ENCODE data around the gene MYT1. TPM values are rescaled to one million over a fixed set of nuclear protein-coding genes. Genes with fewer than 3 reads are reported as not detected.

The MYT1 gene
- total and polyA plus RNA-seq, 4 donors: under 0.01 to 6.5 (median 0.08) TPM

GRCh38 chr20:64225828-64226598, 61.8 kb downstream of the MYT1 start (continued):
- no peak for TF ChIP-seq MAX (IDR thresholded peaks at IDR 0.05)

DNA sequence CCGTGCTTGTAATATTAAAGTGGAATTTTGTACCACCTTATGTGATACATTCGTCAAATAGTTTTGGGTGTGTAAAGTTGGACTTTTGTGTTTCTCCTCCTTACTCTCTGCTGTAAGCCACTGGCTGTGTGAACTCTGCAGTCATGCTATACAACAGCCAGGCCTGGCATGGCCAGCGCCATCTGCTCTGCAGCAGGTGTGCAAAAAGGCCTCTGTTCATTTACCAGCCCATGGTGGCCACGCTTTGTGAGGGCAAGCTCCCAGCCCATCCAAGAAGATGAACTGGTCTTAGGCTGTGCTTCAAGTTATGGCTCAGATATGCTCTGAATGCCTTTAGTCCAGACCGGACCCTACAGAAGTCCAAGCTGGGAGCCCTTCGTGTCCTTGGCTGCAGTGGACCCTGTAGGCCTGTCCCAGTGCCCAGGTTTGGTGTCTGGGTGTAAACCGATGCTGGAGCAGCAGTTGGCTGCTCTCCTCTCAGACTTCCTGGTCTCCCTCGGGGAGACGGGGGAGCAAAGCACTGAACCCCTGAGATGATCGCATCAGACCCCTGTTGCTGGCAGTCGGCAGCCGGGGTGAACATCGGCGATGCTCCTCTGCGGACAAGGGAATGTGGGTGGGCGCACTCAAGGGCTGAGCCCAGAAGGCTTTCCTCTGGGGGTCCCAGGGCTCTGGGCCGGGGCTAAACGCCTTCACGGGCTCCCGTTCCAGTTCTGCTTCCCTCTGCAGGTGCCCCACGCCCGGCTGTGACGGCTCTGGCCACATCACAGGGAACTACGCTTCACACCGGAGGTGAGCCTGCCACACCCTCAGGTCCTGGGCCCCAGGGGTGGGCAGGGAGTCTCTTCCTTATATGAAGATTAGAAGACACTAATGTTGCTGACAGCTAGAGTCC, 62.7 kb downstream of the MYT1 start:
- H3K9me3 ChIP-seq (ENCODE audit: control insufficient read depth in 4 of 4, low read length in 3 of 4): no peaks in the 10 kb centered on the region
- WGBS: 89% methylated on average over 25 of the region's 25 CpGs
- no peak overlapping the region for H3K27ac ChIP-seq (ENCODE audit: low read depth in 1 of 2, low read length in 2 of 2)
- no peak for DNase-seq (ENCODE audit: low spot score)
- TF ChIP-seq RAD21 (IDR thresholded peaks at IDR 0.05) (no peak), GABPA (IDR thresholded peaks at IDR 0.05 in 1 of 2, conservative IDR thresholded peaks at IDR 0.05 in 1 of 2) (no peak), MAX (IDR thresholded peaks at IDR 0.05) (no peak), HNF4G (IDR thresholded peaks at IDR 0.05) (no peak), SP1 (IDR thresholded peaks at IDR 0.05) (no peak), NR2F2 (IDR thresholded peaks at IDR 0.05) (no peak), FOXA2 (IDR thresholded peaks at IDR 0.05) (no peak), FOXA1 (IDR thresholded peaks at IDR 0.05) (no peak), YY1 (IDR thresholded peaks at IDR 0.05) (no peak), ATF3 (IDR thresholded peaks at IDR 0.05) (no peak), TAF1 (conservative IDR thresholded peaks at IDR 0.05) (no peak)
- TF ChIP-seq, protein P1, sequence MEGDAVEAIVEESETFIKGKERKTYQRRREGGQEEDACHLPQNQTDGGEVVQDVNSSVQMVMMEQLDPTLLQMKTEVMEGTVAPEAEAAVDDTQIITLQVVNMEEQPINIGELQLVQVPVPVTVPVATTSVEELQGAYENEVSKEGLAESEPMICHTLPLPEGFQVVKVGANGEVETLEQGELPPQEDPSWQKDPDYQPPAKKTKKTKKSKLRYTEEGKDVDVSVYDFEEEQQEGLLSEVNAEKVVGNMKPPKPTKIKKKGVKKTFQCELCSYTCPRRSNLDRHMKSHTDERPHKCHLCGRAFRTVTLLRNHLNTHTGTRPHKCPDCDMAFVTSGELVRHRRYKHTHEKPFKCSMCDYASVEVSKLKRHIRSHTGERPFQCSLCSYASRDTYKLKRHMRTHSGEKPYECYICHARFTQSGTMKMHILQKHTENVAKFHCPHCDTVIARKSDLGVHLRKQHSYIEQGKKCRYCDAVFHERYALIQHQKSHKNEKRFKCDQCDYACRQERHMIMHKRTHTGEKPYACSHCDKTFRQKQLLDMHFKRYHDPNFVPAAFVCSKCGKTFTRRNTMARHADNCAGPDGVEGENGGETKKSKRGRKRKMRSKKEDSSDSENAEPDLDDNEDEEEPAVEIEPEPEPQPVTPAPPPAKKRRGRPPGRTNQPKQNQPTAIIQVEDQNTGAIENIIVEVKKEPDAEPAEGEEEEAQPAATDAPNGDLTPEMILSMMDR (IDR thresholded peaks at IDR 0.05; ENCODE audit: low read depth, low read length, missing input control): no peak
- TF ChIP-seq, protein P2, sequence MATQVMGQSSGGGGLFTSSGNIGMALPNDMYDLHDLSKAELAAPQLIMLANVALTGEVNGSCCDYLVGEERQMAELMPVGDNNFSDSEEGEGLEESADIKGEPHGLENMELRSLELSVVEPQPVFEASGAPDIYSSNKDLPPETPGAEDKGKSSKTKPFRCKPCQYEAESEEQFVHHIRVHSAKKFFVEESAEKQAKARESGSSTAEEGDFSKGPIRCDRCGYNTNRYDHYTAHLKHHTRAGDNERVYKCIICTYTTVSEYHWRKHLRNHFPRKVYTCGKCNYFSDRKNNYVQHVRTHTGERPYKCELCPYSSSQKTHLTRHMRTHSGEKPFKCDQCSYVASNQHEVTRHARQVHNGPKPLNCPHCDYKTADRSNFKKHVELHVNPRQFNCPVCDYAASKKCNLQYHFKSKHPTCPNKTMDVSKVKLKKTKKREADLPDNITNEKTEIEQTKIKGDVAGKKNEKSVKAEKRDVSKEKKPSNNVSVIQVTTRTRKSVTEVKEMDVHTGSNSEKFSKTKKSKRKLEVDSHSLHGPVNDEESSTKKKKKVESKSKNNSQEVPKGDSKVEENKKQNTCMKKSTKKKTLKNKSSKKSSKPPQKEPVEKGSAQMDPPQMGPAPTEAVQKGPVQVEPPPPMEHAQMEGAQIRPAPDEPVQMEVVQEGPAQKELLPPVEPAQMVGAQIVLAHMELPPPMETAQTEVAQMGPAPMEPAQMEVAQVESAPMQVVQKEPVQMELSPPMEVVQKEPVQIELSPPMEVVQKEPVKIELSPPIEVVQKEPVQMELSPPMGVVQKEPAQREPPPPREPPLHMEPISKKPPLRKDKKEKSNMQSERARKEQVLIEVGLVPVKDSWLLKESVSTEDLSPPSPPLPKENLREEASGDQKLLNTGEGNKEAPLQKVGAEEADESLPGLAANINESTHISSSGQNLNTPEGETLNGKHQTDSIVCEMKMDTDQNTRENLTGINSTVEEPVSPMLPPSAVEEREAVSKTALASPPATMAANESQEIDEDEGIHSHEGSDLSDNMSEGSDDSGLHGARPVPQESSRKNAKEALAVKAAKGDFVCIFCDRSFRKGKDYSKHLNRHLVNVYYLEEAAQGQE (IDR thresholded peaks at IDR 0.05): no peak
- H3K9ac ChIP-seq (ENCODE audit: low read depth in 1 of 2, low read length in 2 of 2): no peak overlapping the region
- peaks cover under 1 to 15% (median 10%) of the 10 kb centered on the region in 4 donors for H3K4me1 ChIP-seq (ENCODE audit: control insufficient read depth in 4 of 4, insufficient read depth in 4 of 4, low read length in 3 of 4)
- H3K27me3 ChIP-seq (ENCODE audit: control insufficient read depth in 4 of 4, insufficient read depth in 4 of 4, low read length in 3 of 4): no peaks in the 10 kb centered on the region
- H3K4me3 ChIP-seq (ENCODE audit: low read depth in 1 of 3, low read length in 3 of 3): no peak overlapping the region
- no peaks in the 10 kb centered on the region for H3K36me3 ChIP-seq (ENCODE audit: control insufficient read depth in 4 of 4, insufficient read depth in 3 of 4, low read depth in 1 of 4, low read length in 3 of 4)
